GM19468 (cell line): ENCODE measurements around the gene STAMBPL1.
"Not testable (repeated sequence)": the region's sequence is repeated elsewhere in the genome, so short reads cannot be mapped to it uniquely, and the experiment has no call there.

Experiments
- ATAC-seq: cut with Tn5 transposase; IDR thresholded peaks from one replicate; pipeline ENCODE4 v1.9.1; 2021; ENCODE audit warnings: mild to moderate bottlenecking, moderate library complexity, moderate number of reproducible peaks; ENCODE audit not compliant: unreplicated experiment; ENCODE audit errors: extremely low read depth

The STAMBPL1 gene

GRCh38 chr10:88879534-88880281, at the start of gene STAMBPL1:
Gene STAMBPL1 (plus strand): TSS chr10:88880245. CDS start chr10:88901709, 21,464 bp downstream.
- ATAC-seq = peak; percentile 9

- ATAC-seq = no peak
Observed at GRCh38 chr10:88830643-88831268, 49.3 kb upstream of the STAMBPL1 start.

GRCh38 chr10:88831709-88832108, 48.3 kb upstream of the STAMBPL1 start:
- no peak for ATAC-seq

GRCh38 chr10:88832376-88832775, 47.7 kb upstream of the STAMBPL1 start:
- ATAC-seq = no peak

GRCh38 chr10:88833156-88833555, 46.9 kb upstream of the STAMBPL1 start:
- ATAC-seq = no peak

- no peak for ATAC-seq
Observed at GRCh38 chr10:88833723-88834122, 46.3 kb upstream of the STAMBPL1 start.

- no peak for ATAC-seq
Observed at GRCh38 chr10:88835096-88835909, 44.7 kb upstream of the STAMBPL1 start.

- ATAC-seq = no peak
Observed at GRCh38 chr10:88835910-88836221, 44.2 kb upstream of the STAMBPL1 start.

GRCh38 chr10:88837632-88838031, 42.4 kb upstream of the STAMBPL1 start:
- not testable (repeated sequence) for ATAC-seq

- no peak for ATAC-seq
Observed at GRCh38 chr10:88838766-88839350, 41.2 kb upstream of the STAMBPL1 start.

- no peak for ATAC-seq
Observed at GRCh38 chr10:88840104-88840503, 39.9 kb upstream of the STAMBPL1 start.

- no peak for ATAC-seq
Observed at GRCh38 chr10:88840881-88841280, 39.2 kb upstream of the STAMBPL1 start.

GRCh38 chr10:88841316-88842111, 38.5 kb upstream of the STAMBPL1 start:
- ATAC-seq = no peak

GRCh38 chr10:88843171-88843570, 36.9 kb upstream of the STAMBPL1 start:
- no peak for ATAC-seq

GRCh38 chr10:88848499-88848898, 31.5 kb upstream of the STAMBPL1 start:
- ATAC-seq = no peak

GRCh38 chr10:88849234-88849633, 30.8 kb upstream of the STAMBPL1 start:
- ATAC-seq = no peak

GRCh38 chr10:88850712-88851111, 29.3 kb upstream of the STAMBPL1 start:
- no peak for ATAC-seq

GRCh38 chr10:88851706-88852105, 28.3 kb upstream of the STAMBPL1 start, which contains the start of gene ANKRD22:
Gene ANKRD22 (minus strand): TSS chr10:88851844. CDS start chr10:88851607, 237 bp downstream.
- ATAC-seq = no peak

- ATAC-seq = no peak
Observed at GRCh38 chr10:88852327-88852726, 27.7 kb upstream of the STAMBPL1 start.
